Measurements from ENCODE around the gene GREB1L.
"Not testable (repeated sequence)": the region's sequence is repeated elsewhere in the genome, so short reads cannot be mapped to it uniquely, and the experiment has no call there.

The GREB1L gene

GRCh38 chr18:21366896-21367295 lies 124.9 kb downstream of the GREB1L start:
- DNase-seq (ENCODE audit: low spot score), result peak; percentile 35

GRCh38 chr18:21369146-21369545 lies 127.1 kb downstream of the GREB1L start:
- DNase-seq (ENCODE audit: low spot score), result no peak

GRCh38 chr18:21369597-21369996 lies 127.6 kb downstream of the GREB1L start:
- not testable (repeated sequence) for DNase-seq (ENCODE audit: low spot score)

- no peak for DNase-seq (ENCODE audit: low spot score)
These were observed 141.0 kb downstream of the GREB1L start for GRCh38 chr18:21383031-21383430.

GRCh38 chr18:21386523-21387240 lies 144.7 kb downstream of the GREB1L start:
- DNase-seq (ENCODE audit: low spot score), result peak; percentile 61

GRCh38 chr18:21387886-21388285 lies 145.9 kb downstream of the GREB1L start:
- DNase-seq (ENCODE audit: low spot score), result no peak

GRCh38 chr18:21389283-21389682 lies 147.3 kb downstream of the GREB1L start:
- no peak for DNase-seq (ENCODE audit: low spot score)

GRCh38 chr18:21389903-21390302 lies 147.9 kb downstream of the GREB1L start:
- no peak for DNase-seq (ENCODE audit: low spot score)

GRCh38 chr18:21391074-21391673 lies 149.1 kb downstream of the GREB1L start:
- DNase-seq (ENCODE audit: low spot score), result no peak

- no peak for DNase-seq (ENCODE audit: low spot score)
These were observed 152.0 kb downstream of the GREB1L start for GRCh38 chr18:21393986-21394385.

- DNase-seq (ENCODE audit: low spot score), result no peak
These were observed 156.1 kb downstream of the GREB1L start for GRCh38 chr18:21398121-21398520.

GRCh38 chr18:21402272-21402671 lies 160.2 kb downstream of the GREB1L start:
- DNase-seq (ENCODE audit: low spot score), result no peak

- no peak for DNase-seq (ENCODE audit: low spot score)
These were observed 162.4 kb downstream of the GREB1L start for GRCh38 chr18:21404426-21404825.

- DNase-seq (ENCODE audit: low spot score), result no peak
These were observed 164.1 kb downstream of the GREB1L start for GRCh38 chr18:21406116-21406515.

- no peak for DNase-seq (ENCODE audit: low spot score)
These were observed 166.6 kb downstream of the GREB1L start for GRCh38 chr18:21408681-21409080.

- DNase-seq (ENCODE audit: low spot score), result no peak
These were observed 191.4 kb downstream of the GREB1L start for GRCh38 chr18:21433436-21433835.

GRCh38 chr18:21439431-21439846 lies 197.4 kb downstream of the GREB1L start:
- DNase-seq (ENCODE audit: low spot score), result no peak

- DNase-seq (ENCODE audit: low spot score), result no peak
These were observed 199.6 kb downstream of the GREB1L start for GRCh38 chr18:21441670-21442069.

GRCh38 chr18:21443776-21444464 lies 201.9 kb downstream of the GREB1L start:
- no peak for DNase-seq (ENCODE audit: low spot score)

GRCh38 chr18:21444465-21445212 lies 202.6 kb downstream of the GREB1L start:
- peak; percentile 63 for DNase-seq (ENCODE audit: low spot score)

- DNase-seq (ENCODE audit: low spot score), result no peak
These were observed 206.3 kb downstream of the GREB1L start for GRCh38 chr18:21448299-21448698.
